Sigmoid colon (tissue), 4 donors: ENCODE results near the gene IKZF4.

ENCODE experiments used
- CTCF ChIP-seq, 4 experiments: fragments of 450-650 bp in 3 of 4; fragments of 200-600 bp in 1 of 4; IDR thresholded peaks; one replicate each; pipeline ENCODE4 v1.5.1; 2016 to 2019; ENCODE audit warnings: antibody characterized with exemption in 4 of 4, mild to moderate bottlenecking in 3 of 4, moderate library complexity in 2 of 4
- POLR2A ChIP-seq, 2 donors: fragments of 450-650 bp; IDR thresholded peaks; one replicate each; pipeline ENCODE4 v1.6.1; 2016; ENCODE audit warnings: antibody characterized with exemption in 2 of 2, mild to moderate bottlenecking in 2 of 2, moderate library complexity in 2 of 2
- POLR2AphosphoS5 ChIP-seq, 4 donors: sonication (generic); formaldehyde crosslinking; IDR thresholded peaks; one replicate each; pipeline ENCODE4 v1.6.1; 2017; ENCODE audit warnings: antibody characterized with exemption in 4 of 4

GRCh38 chr12:55996715-55997534, 23.9 kb upstream of the IKZF4 start, which contains the start of gene SUOX:
- TF ChIP-seq CTCF (IDR thresholded peaks at IDR 0.05) (no peak), POLR2AphosphoS5 (IDR thresholded peaks at IDR 0.05) (peak; percentile 55 to 88 (median 82)), POLR2A (IDR thresholded peaks at IDR 0.05) (peak in 1 of 2 donors; percentile 54)
